Measurements from ENCODE around the gene LHX4. TPM values are rescaled to one million over a fixed set of nuclear protein-coding genes. Genes with fewer than 3 reads are reported as not detected.
"Not testable (repeated sequence)": the region's sequence is repeated elsewhere in the genome, so short reads cannot be mapped to it uniquely, and the experiment has no call there.

The LHX4 gene
- total and polyA plus RNA-seq, 4 donors, result 0.02 to 0.03 (median 0.02) TPM; not detected in 1

GRCh38 chr1:180201451-180202200, 28.4 kb upstream of the LHX4 start:
- WGBS, 2 donors, result 93 to 94% methylated on average over 7 of the region's 7 CpGs
- peaks cover 0 to 20% (median 3%) of the 10 kb centered on the region in 4 donors for H3K36me3 ChIP-seq (ENCODE audit: control insufficient read depth in 4 of 4, insufficient read depth in 4 of 4, low read length in 4 of 4)

GRCh38 chr1:180202588-180202987, 27.5 kb upstream of the LHX4 start:
- not testable (repeated sequence) for DNase-seq; ATAC-seq (ENCODE audit: insufficient read depth, low FRiP score); H3K27ac ChIP-seq (ENCODE audit: low read depth in 1 of 2, low read length in 1 of 2); H3K27me3 ChIP-seq (ENCODE audit: control insufficient read depth in 3 of 3, insufficient read depth in 3 of 3, low read length in 2 of 3); H3K9ac ChIP-seq (ENCODE audit: insufficient read depth in 1 of 2, low read length in 2 of 2); H3K9me3 ChIP-seq (ENCODE audit: control insufficient read depth in 4 of 4, insufficient read depth in 3 of 4, low read length in 3 of 4); H3K4me3 ChIP-seq; H3K4me1 ChIP-seq (ENCODE audit: control insufficient read depth in 5 of 5, insufficient read depth in 5 of 5, low read length in 5 of 5)
- peaks cover 0 to 10% (median under 1%) of the 10 kb centered on the region in 4 donors for H3K36me3 ChIP-seq (ENCODE audit: control insufficient read depth in 4 of 4, insufficient read depth in 4 of 4, low read length in 4 of 4)
- WGBS, 2 donors, result 87 to 89% methylated on average over 5 of the region's 5 CpGs

More at GRCh38 chr1:180201451-180202200, 28.4 kb upstream of the LHX4 start:
- no peak overlapping the region for H3K27ac ChIP-seq (ENCODE audit: low read depth in 1 of 2, low read length in 1 of 2)
- H3K9ac ChIP-seq (ENCODE audit: insufficient read depth in 1 of 2, low read length in 2 of 2), result no peak overlapping the region
- no peak for TF ChIP-seq CTCF (IDR thresholded peaks at IDR 0.05; ENCODE audit: control extremely low read depth, extremely low read depth)
- DNase-seq (no peak), ATAC-seq (ENCODE audit: insufficient read depth, low FRiP score) (no peak)
- no peaks in the 10 kb centered on the region for H3K9me3 ChIP-seq (ENCODE audit: control insufficient read depth in 4 of 4, insufficient read depth in 3 of 4, low read length in 3 of 4)
- H3K27me3 ChIP-seq (ENCODE audit: control insufficient read depth in 3 of 3, insufficient read depth in 3 of 3, low read length in 2 of 3), result no peaks in the 10 kb centered on the region
- no peak overlapping the region for H3K4me3 ChIP-seq
- no peaks in the 10 kb centered on the region for H3K4me1 ChIP-seq (ENCODE audit: control insufficient read depth in 5 of 5, insufficient read depth in 5 of 5, low read length in 5 of 5)

DNA sequence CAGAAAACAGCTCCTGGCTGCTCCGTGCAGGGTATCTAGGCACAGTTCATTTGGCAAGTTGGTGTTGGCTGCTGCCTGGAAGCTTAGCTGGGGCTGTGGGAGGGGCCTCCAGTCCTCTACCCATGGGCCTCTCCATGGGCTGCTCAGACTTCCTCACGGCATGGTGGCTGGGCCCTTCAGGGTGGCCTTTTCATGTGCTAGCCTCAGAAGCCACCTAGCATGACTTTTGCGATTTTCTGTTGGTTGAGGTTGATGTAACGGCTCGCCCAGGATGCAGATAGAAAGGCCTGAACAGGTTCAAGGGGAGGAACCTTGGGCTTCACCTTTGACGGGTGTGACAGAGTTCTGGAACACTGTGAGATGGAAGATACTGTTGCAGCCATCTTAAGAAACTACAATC, 25.8 kb upstream of the LHX4 start:
- H3K9ac ChIP-seq (ENCODE audit: insufficient read depth in 1 of 2, low read length in 2 of 2), result no peak overlapping the region
- H3K4me3 ChIP-seq, result no peak overlapping the region
- no peaks in the 10 kb centered on the region for H3K4me1 ChIP-seq (ENCODE audit: control insufficient read depth in 5 of 5, insufficient read depth in 5 of 5, low read length in 5 of 5)
- no peak for TF ChIP-seq CTCF (IDR thresholded peaks at IDR 0.05; ENCODE audit: control extremely low read depth, extremely low read depth)
- ATAC-seq (ENCODE audit: insufficient read depth, low FRiP score) (no peak), DNase-seq (no peak)
- H3K9me3 ChIP-seq (ENCODE audit: control insufficient read depth in 4 of 4, insufficient read depth in 3 of 4, low read length in 3 of 4), result no peaks in the 10 kb centered on the region
- WGBS, 2 donors, result 84 to 88% methylated on average over 6 of the region's 6 CpGs
- H3K36me3 ChIP-seq (ENCODE audit: control insufficient read depth in 4 of 4, insufficient read depth in 4 of 4, low read length in 4 of 4), result no peaks in the 10 kb centered on the region
- no peaks in the 10 kb centered on the region for H3K27me3 ChIP-seq (ENCODE audit: control insufficient read depth in 3 of 3, insufficient read depth in 3 of 3, low read length in 2 of 3)
- no peak overlapping the region for H3K27ac ChIP-seq (ENCODE audit: low read depth in 1 of 2, low read length in 1 of 2)

- 95 to 96% methylated on average over 3 of the region's 3 CpGs for WGBS, 2 donors
- no peak overlapping the region for H3K9ac ChIP-seq (ENCODE audit: insufficient read depth in 1 of 2, low read length in 2 of 2)
- H3K9me3 ChIP-seq (ENCODE audit: control insufficient read depth in 4 of 4, insufficient read depth in 3 of 4, low read length in 3 of 4), result no peaks in the 10 kb centered on the region
- TF ChIP-seq CTCF (IDR thresholded peaks at IDR 0.05; ENCODE audit: control extremely low read depth, extremely low read depth), result no peak
- no peak overlapping the region for H3K27ac ChIP-seq (ENCODE audit: low read depth in 1 of 2, low read length in 1 of 2)
- H3K36me3 ChIP-seq (ENCODE audit: control insufficient read depth in 4 of 4, insufficient read depth in 4 of 4, low read length in 4 of 4), result no peaks in the 10 kb centered on the region
- no peaks in the 10 kb centered on the region for H3K4me1 ChIP-seq (ENCODE audit: control insufficient read depth in 5 of 5, insufficient read depth in 5 of 5, low read length in 5 of 5)
- no peak for ATAC-seq (ENCODE audit: insufficient read depth, low FRiP score)
- no peaks in the 10 kb centered on the region for H3K27me3 ChIP-seq (ENCODE audit: control insufficient read depth in 3 of 3, insufficient read depth in 3 of 3, low read length in 2 of 3)
- H3K4me3 ChIP-seq, result no peak overlapping the region
- DNase-seq, result no peak
Observed at GRCh38 chr1:180206581-180206980, 23.5 kb upstream of the LHX4 start.
